CD14-positive monocyte (primary cell): ENCODE results near the gene SMARCB1. TPM values are rescaled to one million over a fixed set of nuclear protein-coding genes. Genes with fewer than 3 reads are reported as not detected.

ENCODE experiments used
- DNase-seq, 3 donors: peaks; one replicate each; pipeline ENCODE4 v3.0.0-alpha.2; 2011 to 2022
- H2AFZ ChIP-seq: 2 replicates; pipeline ENCODE4 v1.6.0; 2012; ENCODE audit warnings: mild to moderate bottlenecking, low read depth, low read length, inconsistent platforms; ENCODE audit not compliant: insufficient read depth, poor library complexity, severe bottlenecking
- H3K27ac ChIP-seq, 2 donors: 1 replicate in 1 of 2; 2 replicates in 1 of 2; pipeline ENCODE4 v1.5.1; 2012 to 2013; ENCODE audit warnings: low read length in 2 of 2, control low read depth in 1 of 2, inconsistent platforms in 1 of 2, low read depth in 1 of 2, mild to moderate bottlenecking in 1 of 2
- H3K27me3 ChIP-seq, 2 donors: one replicate each; pipeline versions ENCODE4 v1.6.0 to v1.6.1; 2011 to 2013; ENCODE audit warnings: low read length in 2 of 2; ENCODE audit not compliant: control insufficient read depth in 2 of 2, insufficient read depth in 2 of 2
- H3K36me3 ChIP-seq, 2 donors: replicated peaks in 1 of 2; 1 replicate in 1 of 2; 2 replicates in 1 of 2; pipeline versions ENCODE4 v1.5.1 to v1.6.1; 2012 to 2013; ENCODE audit warnings: low read length in 2 of 2, control low read depth in 1 of 2, inconsistent platforms in 1 of 2, mild to moderate bottlenecking in 1 of 2; ENCODE audit not compliant: insufficient read depth in 2 of 2, control insufficient read depth in 1 of 2
- H3K4me1 ChIP-seq, 2 donors: 1 replicate in 1 of 2; 2 replicates in 1 of 2; pipeline versions ENCODE4 v1.5.1 to v1.6.1; 2012 to 2013; ENCODE audit warnings: low read length in 2 of 2, control low read depth in 1 of 2, inconsistent platforms in 1 of 2, mild to moderate bottlenecking in 1 of 2, moderate library complexity in 1 of 2; ENCODE audit not compliant: insufficient read depth in 2 of 2, control insufficient read depth in 1 of 2
- H3K4me2 ChIP-seq: replicated peaks from 2 replicates; pipeline ENCODE3; 2012; ENCODE audit warnings: low read length, moderate library complexity, mild to moderate bottlenecking; ENCODE audit not compliant: poor library complexity, severe bottlenecking; ENCODE audit errors: extremely low read depth
- H3K4me3 ChIP-seq, 3 experiments: fragments of 200-600 bp in 1 of 3; sonication (generic) in 1 of 3; replicated peaks in 1 of 3; 1 replicate in 2 of 3; 2 replicates in 1 of 3; pipeline ENCODE4 v1.5.1; 2011 to 2013; ENCODE audit warnings: low read length in 3 of 3, mild to moderate bottlenecking in 3 of 3, control low read depth in 2 of 3, low read depth in 2 of 3, inconsistent platforms in 1 of 3, moderate library complexity in 1 of 3
- H3K79me2 ChIP-seq: 2 replicates; pipeline ENCODE4 v1.6.0; 2012; ENCODE audit warnings: mild to moderate bottlenecking, control low read depth, inconsistent platforms, low read length, moderate library complexity; ENCODE audit not compliant: insufficient read depth
- H3K9ac ChIP-seq: 2 replicates; pipeline ENCODE4 v1.6.0; 2017; ENCODE audit warnings: low read length, mild to moderate bottlenecking; ENCODE audit not compliant: insufficient read depth, poor library complexity, severe bottlenecking
- H3K9me3 ChIP-seq, 2 donors: replicated peaks in 1 of 2; 1 replicate in 1 of 2; 2 replicates in 1 of 2; pipeline versions ENCODE4 v1.5.1 to v1.6.1; 2012 to 2013; ENCODE audit warnings: low read length in 2 of 2, control low read depth in 1 of 2; ENCODE audit not compliant: control insufficient read depth in 1 of 2, insufficient read depth in 1 of 2
- H4K20me1 ChIP-seq: 2 replicates; pipeline ENCODE4 v1.6.0; 2012; ENCODE audit warnings: mild to moderate bottlenecking, low read length, control low read depth, moderate library complexity; ENCODE audit not compliant: insufficient read depth
- H3K27ac Mint-ChIP-seq, 7 donors: one replicate each; pipeline ENCODE4 v1.8.0; 2020; ENCODE audit warnings: mild to moderate bottlenecking in 7 of 7, mixed read lengths in 7 of 7, moderate library complexity in 6 of 7, inconsistent platforms in 2 of 7
- H3K27me3 Mint-ChIP-seq, 3 donors: one replicate each; pipeline ENCODE4 v1.8.0; 2021 to 2022; ENCODE audit warnings: low read depth in 3 of 3, mild to moderate bottlenecking in 3 of 3, mixed read lengths in 3 of 3, moderate library complexity in 3 of 3, inconsistent platforms in 1 of 3
- H3K36me3 Mint-ChIP-seq, 2 donors: one replicate each; pipeline ENCODE4 v1.8.0; 2020; ENCODE audit warnings: mixed read lengths in 2 of 2, inconsistent platforms in 1 of 2, mild to moderate bottlenecking in 1 of 2
- H3K4me1 Mint-ChIP-seq: one replicate; pipeline ENCODE4 v1.8.0; 2020; ENCODE audit warnings: mild to moderate bottlenecking, mixed read lengths
- H3K4me3 Mint-ChIP-seq, 2 donors: one replicate each; pipeline ENCODE4 v1.8.0; 2020; ENCODE audit warnings: mild to moderate bottlenecking in 2 of 2, mixed read lengths in 2 of 2, moderate library complexity in 1 of 2
- H3K9me3 Mint-ChIP-seq, 7 donors: one replicate each; pipeline ENCODE4 v1.8.0; 2020 to 2022; ENCODE audit warnings: mixed read lengths in 7 of 7, mild to moderate bottlenecking in 6 of 7, moderate library complexity in 6 of 7, inconsistent platforms in 2 of 7
- CTCF ChIP-seq: fragments of 200-600 bp; IDR thresholded peaks from one replicate; pipeline ENCODE4 v1.8.0; 2022; ENCODE audit warnings: antibody characterized with exemption, mild to moderate bottlenecking
- WGBS: methylation state at CpG from one replicate; pipeline ENCODE4 v1.1.5; 2013; ENCODE audit warnings: missing lambda C conversion rate; ENCODE audit not compliant: insufficient coverage; 5-methylcytosine and 5-hydroxymethylcytosine counted together
- intact Hi-C, 2 donors: fragments of 100-400 bp; cut with micrococcal nuclease; formaldehyde crosslinking; loops; one replicate each; pipeline versions ENCODE4 v1.15.0 to v1.15.1; 2023
- polyA plus RNA-seq, 3 donors: library from polyadenylated mRNA; depleted of rRNA in 1 of 3; unstranded in 2 of 3; stranded (reverse) in 1 of 3; fragments of 300-500 nt in 2 of 3; fragments of >200 nt in 1 of 3; fragmentation: Illumina TruSeq in 2 of 3; gene quantifications; 1 replicate in 2 of 3; 2 replicates in 1 of 3; pipeline ENCODE4 v1.2.3, GENCODE V29; 2012 to 2021

The SMARCB1 gene
- polyA plus RNA-seq, 3 donors = 30.3 to 71.8 (median 31.5) TPM

- no peak for TF ChIP-seq CTCF
- no peaks in the 10 kb centered on the region for H3K27me3 ChIP-seq
- no peak for DNase-seq
- H3K27ac ChIP-seq = peak overlapping the region; percentile 87
- H3K27ac Mint-ChIP-seq = peak overlapping the region; percentile 59 to 89 (median 80)
- peak overlapping the region; percentile 81 for H3K9ac ChIP-seq
- peaks cover 22% of the 10 kb centered on the region for H3K4me1 Mint-ChIP-seq
- no peaks in the 10 kb centered on the region for H3K36me3 ChIP-seq
- H4K20me1 ChIP-seq = no peaks in the 10 kb centered on the region
- peak overlapping the region; percentile 98 for H3K4me2 ChIP-seq
- H3K4me3 ChIP-seq = peak overlapping the region; percentile 73 to 87 (median 86)
- peaks cover 0 to 2% (median 0%) of the 10 kb centered on the region in 7 donors for H3K9me3 Mint-ChIP-seq
- peaks cover 22 to 26% of the 10 kb centered on the region in 2 donors for H3K4me1 ChIP-seq
- intact Hi-C loops = no loop called here
- peak overlapping the region; percentile 98 for H2AFZ ChIP-seq
- no peaks in the 10 kb centered on the region for H3K36me3 Mint-ChIP-seq
- peaks cover 6% of the 10 kb centered on the region for H3K79me2 ChIP-seq
- H3K4me3 Mint-ChIP-seq = peak overlapping the region; percentile 84 to 89
- no peaks in the 10 kb centered on the region for H3K9me3 ChIP-seq
- H3K27me3 Mint-ChIP-seq = peaks cover 0 to 2% (median 0%) of the 10 kb centered on the region in 3 donors
- WGBS = 65% methylated on average over 11 of the region's 22 CpGs
Measured at GRCh38 chr22:23751441-23751996, 35.2 kb upstream of the SMARCB1 start.

DNA sequence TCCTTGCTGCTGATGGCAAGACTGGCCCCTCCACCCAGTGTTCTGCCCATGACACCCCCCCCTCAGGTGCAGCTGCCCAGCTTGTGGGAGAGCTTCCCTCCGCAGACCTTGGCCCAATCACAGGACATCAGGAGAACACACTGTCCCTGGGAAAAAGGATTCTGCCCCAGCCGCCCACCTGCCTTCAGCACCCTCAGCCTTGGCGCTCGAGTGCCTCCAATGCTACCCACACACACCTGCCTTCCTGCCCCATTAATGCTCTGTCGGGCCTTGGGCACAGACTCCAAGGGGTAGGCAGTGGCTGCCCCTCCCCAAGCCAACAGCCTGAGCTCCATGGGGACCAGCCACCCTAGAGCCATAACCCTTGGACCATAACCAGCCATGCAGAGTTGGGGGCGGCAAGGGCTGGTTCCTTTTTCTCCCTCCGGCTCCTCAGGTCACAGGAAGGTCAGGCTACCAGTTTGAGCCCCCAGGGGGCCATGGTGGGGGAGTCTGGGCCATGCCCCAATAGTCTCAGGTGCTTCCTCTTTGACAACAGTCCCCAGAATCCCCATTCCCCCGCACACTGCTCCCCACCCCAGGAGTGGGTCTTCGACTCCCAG, 34.6 kb upstream of the SMARCB1 start:
- Mint-ChIP-seq H3K4me1 (peaks cover 23% of the 10 kb centered on the region), H3K4me3 (peak overlapping the region; percentile 46 to 84), H3K36me3 (no peaks in the 10 kb centered on the region), H3K27ac (peak overlapping the region in 5 of 7 donors; percentile 54 to 80 (median 57)), H3K27me3 (peaks cover 0 to 3% (median 2%) of the 10 kb centered on the region in 3 donors), H3K9me3 (peaks cover 0 to 2% (median 0%) of the 10 kb centered on the region in 7 donors)
- H2AFZ ChIP-seq = peak overlapping the region; percentile 98
- peaks cover 22 to 26% of the 10 kb centered on the region in 2 donors for H3K4me1 ChIP-seq
- no peak for TF ChIP-seq CTCF
- no peaks in the 10 kb centered on the region for H3K9me3 ChIP-seq
- 86% methylated on average over 5 of the region's 9 CpGs for WGBS
- H3K36me3 ChIP-seq = no peaks in the 10 kb centered on the region
- peak overlapping the region in 2 of 3 experiments; percentile 86 to 87 for H3K4me3 ChIP-seq
- peak overlapping the region in 1 of 2 donors; percentile 87 for H3K27ac ChIP-seq
- H3K9ac ChIP-seq = no peak overlapping the region
- no peaks in the 10 kb centered on the region for H4K20me1 ChIP-seq
- peaks cover 6% of the 10 kb centered on the region for H3K79me2 ChIP-seq
- H3K4me2 ChIP-seq = peak overlapping the region; percentile 98
- intact Hi-C loops = no loop called here
- no peak for DNase-seq
- H3K27me3 ChIP-seq = no peaks in the 10 kb centered on the region
